ENCODE data around the gene CRYGN. TPM values are rescaled to one million over a fixed set of nuclear protein-coding genes. Genes with fewer than 3 reads are reported as not detected.

CRYGN gene
- total and polyA plus RNA-seq, 4 donors = under 0.01 to 0.02 TPM; not detected in 2

- no peak for DNase-seq (ENCODE audit: low spot score)
- H3K27me3 ChIP-seq (ENCODE audit: control insufficient read depth in 4 of 4, insufficient read depth in 4 of 4, low read length in 3 of 4) = no peaks in the 10 kb centered on the region
- no peak overlapping the region for H3K27ac ChIP-seq (ENCODE audit: low read depth in 1 of 2, low read length in 2 of 2)
- peaks cover 0 to 6% (median 0%) of the 10 kb centered on the region in 4 donors for H3K9me3 ChIP-seq (ENCODE audit: control insufficient read depth in 4 of 4, low read length in 3 of 4)
- 83% methylated on average over 7 of the region's 7 CpGs for WGBS
- H3K9ac ChIP-seq (ENCODE audit: low read depth in 1 of 2, low read length in 2 of 2) = no peak overlapping the region
- no peaks in the 10 kb centered on the region for H3K4me1 ChIP-seq (ENCODE audit: control insufficient read depth in 4 of 4, insufficient read depth in 4 of 4, low read length in 3 of 4)
- no peak for TF ChIP-seq EGR1 (IDR thresholded peaks at IDR 0.05; ENCODE audit: low read depth in 2 of 2)
- TF ChIP-seq, protein P1, sequence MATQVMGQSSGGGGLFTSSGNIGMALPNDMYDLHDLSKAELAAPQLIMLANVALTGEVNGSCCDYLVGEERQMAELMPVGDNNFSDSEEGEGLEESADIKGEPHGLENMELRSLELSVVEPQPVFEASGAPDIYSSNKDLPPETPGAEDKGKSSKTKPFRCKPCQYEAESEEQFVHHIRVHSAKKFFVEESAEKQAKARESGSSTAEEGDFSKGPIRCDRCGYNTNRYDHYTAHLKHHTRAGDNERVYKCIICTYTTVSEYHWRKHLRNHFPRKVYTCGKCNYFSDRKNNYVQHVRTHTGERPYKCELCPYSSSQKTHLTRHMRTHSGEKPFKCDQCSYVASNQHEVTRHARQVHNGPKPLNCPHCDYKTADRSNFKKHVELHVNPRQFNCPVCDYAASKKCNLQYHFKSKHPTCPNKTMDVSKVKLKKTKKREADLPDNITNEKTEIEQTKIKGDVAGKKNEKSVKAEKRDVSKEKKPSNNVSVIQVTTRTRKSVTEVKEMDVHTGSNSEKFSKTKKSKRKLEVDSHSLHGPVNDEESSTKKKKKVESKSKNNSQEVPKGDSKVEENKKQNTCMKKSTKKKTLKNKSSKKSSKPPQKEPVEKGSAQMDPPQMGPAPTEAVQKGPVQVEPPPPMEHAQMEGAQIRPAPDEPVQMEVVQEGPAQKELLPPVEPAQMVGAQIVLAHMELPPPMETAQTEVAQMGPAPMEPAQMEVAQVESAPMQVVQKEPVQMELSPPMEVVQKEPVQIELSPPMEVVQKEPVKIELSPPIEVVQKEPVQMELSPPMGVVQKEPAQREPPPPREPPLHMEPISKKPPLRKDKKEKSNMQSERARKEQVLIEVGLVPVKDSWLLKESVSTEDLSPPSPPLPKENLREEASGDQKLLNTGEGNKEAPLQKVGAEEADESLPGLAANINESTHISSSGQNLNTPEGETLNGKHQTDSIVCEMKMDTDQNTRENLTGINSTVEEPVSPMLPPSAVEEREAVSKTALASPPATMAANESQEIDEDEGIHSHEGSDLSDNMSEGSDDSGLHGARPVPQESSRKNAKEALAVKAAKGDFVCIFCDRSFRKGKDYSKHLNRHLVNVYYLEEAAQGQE (IDR thresholded peaks at IDR 0.05) = no peak
- TF ChIP-seq, protein P2, sequence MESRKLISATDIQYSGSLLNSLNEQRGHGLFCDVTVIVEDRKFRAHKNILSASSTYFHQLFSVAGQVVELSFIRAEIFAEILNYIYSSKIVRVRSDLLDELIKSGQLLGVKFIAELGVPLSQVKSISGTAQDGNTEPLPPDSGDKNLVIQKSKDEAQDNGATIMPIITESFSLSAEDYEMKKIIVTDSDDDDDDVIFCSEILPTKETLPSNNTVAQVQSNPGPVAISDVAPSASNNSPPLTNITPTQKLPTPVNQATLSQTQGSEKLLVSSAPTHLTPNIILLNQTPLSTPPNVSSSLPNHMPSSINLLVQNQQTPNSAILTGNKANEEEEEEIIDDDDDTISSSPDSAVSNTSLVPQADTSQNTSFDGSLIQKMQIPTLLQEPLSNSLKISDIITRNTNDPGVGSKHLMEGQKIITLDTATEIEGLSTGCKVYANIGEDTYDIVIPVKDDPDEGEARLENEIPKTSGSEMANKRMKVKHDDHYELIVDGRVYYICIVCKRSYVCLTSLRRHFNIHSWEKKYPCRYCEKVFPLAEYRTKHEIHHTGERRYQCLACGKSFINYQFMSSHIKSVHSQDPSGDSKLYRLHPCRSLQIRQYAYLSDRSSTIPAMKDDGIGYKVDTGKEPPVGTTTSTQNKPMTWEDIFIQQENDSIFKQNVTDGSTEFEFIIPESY (IDR thresholded peaks at IDR 0.05) = no peak
- TF ChIP-seq RAD21 (IDR thresholded peaks at IDR 0.05) = no peak
- TF ChIP-seq RXRA (IDR thresholded peaks at IDR 0.05) = no peak
- TF ChIP-seq HNF4G (IDR thresholded peaks at IDR 0.05) = no peak
- TF ChIP-seq TAF1 (conservative IDR thresholded peaks at IDR 0.05) = no peak
- no peak for TF ChIP-seq ATF3 (IDR thresholded peaks at IDR 0.05)
- no peak for TF ChIP-seq FOXA2 (IDR thresholded peaks at IDR 0.05)
- no peak for TF ChIP-seq NR2F2 (IDR thresholded peaks at IDR 0.05)
- no peak for TF ChIP-seq FOXA1 (IDR thresholded peaks at IDR 0.05)
- TF ChIP-seq, protein P3, sequence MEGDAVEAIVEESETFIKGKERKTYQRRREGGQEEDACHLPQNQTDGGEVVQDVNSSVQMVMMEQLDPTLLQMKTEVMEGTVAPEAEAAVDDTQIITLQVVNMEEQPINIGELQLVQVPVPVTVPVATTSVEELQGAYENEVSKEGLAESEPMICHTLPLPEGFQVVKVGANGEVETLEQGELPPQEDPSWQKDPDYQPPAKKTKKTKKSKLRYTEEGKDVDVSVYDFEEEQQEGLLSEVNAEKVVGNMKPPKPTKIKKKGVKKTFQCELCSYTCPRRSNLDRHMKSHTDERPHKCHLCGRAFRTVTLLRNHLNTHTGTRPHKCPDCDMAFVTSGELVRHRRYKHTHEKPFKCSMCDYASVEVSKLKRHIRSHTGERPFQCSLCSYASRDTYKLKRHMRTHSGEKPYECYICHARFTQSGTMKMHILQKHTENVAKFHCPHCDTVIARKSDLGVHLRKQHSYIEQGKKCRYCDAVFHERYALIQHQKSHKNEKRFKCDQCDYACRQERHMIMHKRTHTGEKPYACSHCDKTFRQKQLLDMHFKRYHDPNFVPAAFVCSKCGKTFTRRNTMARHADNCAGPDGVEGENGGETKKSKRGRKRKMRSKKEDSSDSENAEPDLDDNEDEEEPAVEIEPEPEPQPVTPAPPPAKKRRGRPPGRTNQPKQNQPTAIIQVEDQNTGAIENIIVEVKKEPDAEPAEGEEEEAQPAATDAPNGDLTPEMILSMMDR (IDR thresholded peaks at IDR 0.05; ENCODE audit: low read depth, low read length, missing input control) = no peak
- H3K4me3 ChIP-seq (ENCODE audit: low read depth in 1 of 3, low read length in 3 of 3) = no peak overlapping the region
- H3K36me3 ChIP-seq (ENCODE audit: control insufficient read depth in 4 of 4, insufficient read depth in 3 of 4, low read depth in 1 of 4, low read length in 3 of 4) = no peaks in the 10 kb centered on the region
Measured at GRCh38 chr7:151423226-151423625, 16.7 kb downstream of the CRYGN start.

DNA sequence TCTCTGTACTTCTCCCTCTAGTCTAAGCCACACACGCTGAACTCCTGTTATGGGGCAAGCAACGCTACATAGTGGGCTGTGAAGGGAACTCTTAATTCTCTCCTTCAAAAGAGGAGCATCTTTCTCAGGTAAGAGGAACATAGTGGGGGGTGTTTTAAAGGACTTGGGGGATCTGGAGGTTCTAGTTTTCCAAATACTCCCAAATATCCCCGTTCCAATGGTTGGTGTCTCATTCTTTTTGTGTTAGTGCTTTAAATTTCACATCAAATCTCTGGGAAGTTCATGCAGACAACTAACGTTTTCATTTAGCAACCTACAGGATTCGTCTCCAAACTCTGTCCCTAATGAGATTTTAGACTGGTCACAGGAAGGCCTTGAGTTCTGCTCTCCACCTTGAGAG, 17.7 kb downstream of the CRYGN start:
- H3K9ac ChIP-seq (ENCODE audit: low read depth in 1 of 2, low read length in 2 of 2) = no peak overlapping the region
- H3K4me1 ChIP-seq (ENCODE audit: control insufficient read depth in 4 of 4, insufficient read depth in 4 of 4, low read length in 3 of 4) = no peaks in the 10 kb centered on the region
- H3K9me3 ChIP-seq (ENCODE audit: control insufficient read depth in 4 of 4, low read length in 3 of 4) = peaks cover 0 to 6% (median 0%) of the 10 kb centered on the region in 4 donors
- H3K4me3 ChIP-seq (ENCODE audit: low read depth in 1 of 3, low read length in 3 of 3) = no peak overlapping the region
- H3K27ac ChIP-seq (ENCODE audit: low read depth in 1 of 2, low read length in 2 of 2) = no peak overlapping the region
- WGBS = 84% methylated on average over 5 of the region's 5 CpGs
- no peaks in the 10 kb centered on the region for H3K27me3 ChIP-seq (ENCODE audit: control insufficient read depth in 4 of 4, insufficient read depth in 4 of 4, low read length in 3 of 4)
- no peaks in the 10 kb centered on the region for H3K36me3 ChIP-seq (ENCODE audit: control insufficient read depth in 4 of 4, insufficient read depth in 3 of 4, low read depth in 1 of 4, low read length in 3 of 4)
- no peak for TF ChIP-seq FOXA1 (IDR thresholded peaks at IDR 0.05)
- TF ChIP-seq YY1 (IDR thresholded peaks at IDR 0.05) = no peak
- TF ChIP-seq EGR1 (IDR thresholded peaks at IDR 0.05; ENCODE audit: low read depth in 2 of 2) = no peak
- no peak for DNase-seq (ENCODE audit: low spot score)

Data from liver (tissue), 9 donors.